ENCODE measurements around the gene ARID1B. TPM values are rescaled to one million over a fixed set of nuclear protein-coding genes. Genes with fewer than 3 reads are reported as not detected.

The ARID1B gene
- total and polyA plus RNA-seq, 2 of the 4 experiments (the other 2 are of a cell fraction) = 14.5 to 20.1 TPM

DNA sequence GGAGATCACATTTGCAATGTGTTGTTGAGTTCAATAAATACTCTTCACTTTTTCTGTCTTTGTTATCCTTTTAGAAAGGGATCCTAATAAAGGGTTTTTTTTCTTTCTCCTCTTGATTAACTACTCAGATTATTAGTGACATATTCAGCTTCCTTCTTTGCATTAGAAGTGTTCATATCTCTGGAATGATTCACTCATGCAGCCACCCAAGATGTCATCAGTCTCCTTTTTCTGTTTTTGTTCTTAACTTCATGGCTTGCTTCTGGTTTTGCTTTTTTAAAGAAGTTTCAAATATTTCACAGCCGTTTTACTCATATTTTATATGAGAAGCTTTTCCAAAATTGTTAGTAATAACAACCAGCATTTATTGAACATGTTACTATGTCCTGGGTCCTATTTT, 358.5 kb downstream of the ARID1B start:
- TF ChIP-seq USF2 (IDR thresholded peaks at IDR 0.05; ENCODE audit: low read depth, low read length) = no peak
- no peak for TF ChIP-seq SMC3 (IDR thresholded peaks at IDR 0.05; ENCODE audit: low read depth, low read length)
- no peak for TF ChIP-seq CEBPB (IDR thresholded peaks at IDR 0.05; ENCODE audit: low read depth, low read length)
- TF ChIP-seq FOS (IDR thresholded peaks at IDR 0.05; ENCODE audit: low read depth, low read length) = no peak
- no peak for TF ChIP-seq CTCF (conservative IDR thresholded peaks at IDR 0.05; ENCODE audit: low read depth, low read length)
- no peak for TF ChIP-seq RCOR1 (IDR thresholded peaks at IDR 0.05; ENCODE audit: insufficient replicate concordance, low read length)
- TF ChIP-seq MAFK (IDR thresholded peaks at IDR 0.05; ENCODE audit: low read depth, low read length) = no peak
- TF ChIP-seq, protein P1, sequence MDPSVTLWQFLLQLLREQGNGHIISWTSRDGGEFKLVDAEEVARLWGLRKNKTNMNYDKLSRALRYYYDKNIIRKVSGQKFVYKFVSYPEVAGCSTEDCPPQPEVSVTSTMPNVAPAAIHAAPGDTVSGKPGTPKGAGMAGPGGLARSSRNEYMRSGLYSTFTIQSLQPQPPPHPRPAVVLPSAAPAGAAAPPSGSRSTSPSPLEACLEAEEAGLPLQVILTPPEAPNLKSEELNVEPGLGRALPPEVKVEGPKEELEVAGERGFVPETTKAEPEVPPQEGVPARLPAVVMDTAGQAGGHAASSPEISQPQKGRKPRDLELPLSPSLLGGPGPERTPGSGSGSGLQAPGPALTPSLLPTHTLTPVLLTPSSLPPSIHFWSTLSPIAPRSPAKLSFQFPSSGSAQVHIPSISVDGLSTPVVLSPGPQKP (IDR thresholded peaks at IDR 0.05; ENCODE audit: borderline replicate concordance, low read depth, low read length) = no peak
- no peak for TF ChIP-seq RAD21 (IDR thresholded peaks at IDR 0.05; ENCODE audit: low read length)
- no peak for TF ChIP-seq MXI1 (IDR thresholded peaks at IDR 0.05; ENCODE audit: borderline replicate concordance, low read depth, low read length)
- TF ChIP-seq POLR2A (IDR thresholded peaks at IDR 0.05; ENCODE audit: low read depth, low read length) = no peak
- no peak for TF ChIP-seq MAZ (IDR thresholded peaks at IDR 0.05; ENCODE audit: borderline replicate concordance, low read depth, low read length)
- TF ChIP-seq NFE2L2 (IDR thresholded peaks at IDR 0.05; ENCODE audit: low read depth, low read length) = no peak
- no peak for TF ChIP-seq BHLHE40 (IDR thresholded peaks at IDR 0.05; ENCODE audit: low read depth, low read length)
- no peak for TF ChIP-seq CHD1 (IDR thresholded peaks at IDR 0.05; ENCODE audit: low read depth, low read length)
- CTCF ChIA-PET = interaction anchor here (1.0 kb wide), 1 partner anchor 13 kb away, joined by 4 read pairs; no protein-coding TSS in a partner anchor
- no TSS peak for BruUV-seq (replicated peaks)

More for the DNA sequence above, 358.5 kb downstream of the ARID1B start:
- Histone ChIP-seq H3K4me2 (ENCODE audit: low read depth, low read length) (peak overlapping the region; percentile 6; the same call in 1 of the 2 replicates), H3K56ac (ENCODE audit: extremely low read depth, insufficient read depth, low read length) (no peak overlapping the region), H4K91ac (ENCODE audit: insufficient read depth, low read depth, low read length) (peak overlapping the region; percentile 57; the same call in 1 of the 2 replicates), H3K27me3 (ENCODE audit: control insufficient read depth, insufficient read depth, low read length) (no peaks in the 10 kb centered on the region), H3K9me3 (ENCODE audit: control insufficient read depth, insufficient read depth, low read length) (no peaks in the 10 kb centered on the region), H4K8ac (ENCODE audit: low read depth in 2 of 2, low read length in 2 of 2) (peak overlapping the region; percentile 42 to 51; a peak in 3 of 4 replicates), H4K5ac (ENCODE audit: low read depth, low read length) (peak overlapping the region; percentile 3; the same call in 1 of the 2 replicates), H2BK5ac (ENCODE audit: low read depth, low read length, poor library complexity, severe bottlenecking) (peak overlapping the region; percentile 25), H3K4me3 (ENCODE audit: insufficient read depth, low read depth, low read length) (no peak overlapping the region), H3K36me3 (ENCODE audit: control insufficient read depth, insufficient read depth, low read length) (peaks cover 14% of the 10 kb centered on the region), H3K4ac (ENCODE audit: low read depth, low read length) (peak overlapping the region; percentile 38; the same call in 1 of the 2 replicates), H3K18ac (ENCODE audit: low read depth, low read length) (no peak overlapping the region; the same call in 1 of the 2 replicates), H3K9me1 (ENCODE audit: insufficient read depth, low read length) (peaks cover 15% of the 10 kb centered on the region), H2BK20ac (ENCODE audit: low read depth, low read length) (peak overlapping the region; percentile 23; the same call in 1 of the 2 replicates), H3K9ac (ENCODE audit: low read depth, low read length) (no peak overlapping the region), H4K20me1 (ENCODE audit: insufficient read depth, low read length) (no peaks in the 10 kb centered on the region), H2BK120ac (ENCODE audit: low read depth, low read length) (peak overlapping the region; percentile 28; the same call in 1 of the 2 replicates), H3K4me1 (ENCODE audit: control insufficient read depth, insufficient read depth, low read length) (peaks cover 14% of the 10 kb centered on the region), H3K79me1 (ENCODE audit: low read depth in 1 of 2, low read length in 2 of 2) (peaks cover 30 to 34% of the 10 kb centered on the region in 2 experiments; a peak in 3 of 4 replicates), H3K14ac (replicated peaks; ENCODE audit: low read depth, low read length) (peak overlapping the region; percentile 54; the same call in 1 of the 2 replicates), H3K27ac (ENCODE audit: insufficient read depth, low read length) (no peak overlapping the region), H2AK5ac (ENCODE audit: low read depth, low read length) (peak overlapping the region; percentile 83; the same call in 1 of the 2 replicates), H2AFZ (replicated peaks; ENCODE audit: low read length, poor library complexity) (no peak overlapping the region), H2AK9ac (replicated peaks; ENCODE audit: low read depth, low read length, poor library complexity) (peak overlapping the region; percentile 42), H3K23ac (ENCODE audit: low read depth, low read length) (no peak overlapping the region), H2BK15ac (ENCODE audit: low read depth, low read length) (peak overlapping the region; percentile 64; the same call in 2 of the 3 replicates)
- POLR2A ChIA-PET (ENCODE audit: unreplicated experiment) = no interaction called here
- dilution Hi-C loops (cut with HindIII; ENCODE audit: low sequenced_read_pairs, unreplicated experiment) (no loop called here), intact Hi-C loops (cut with micrococcal nuclease) (no loop called here), in situ Hi-C loops (cut with MboI; ENCODE audit: low sequenced_read_pairs) (no loop called here)
- no peak for ATAC-seq (ENCODE audit: low read depth)
- WGBS, 2 experiments (ENCODE audit: extremely low coverage in 2 of 2, insufficient read length in 1 of 2) = no CpG with 5 or more reads among the region's 1 CpG
- peak; percentile 54 for DNase-seq

Measured in IMR-90 (cell line).